HAP-1 (cell line): Measurements from ENCODE around the gene INS.
"Not testable (repeated sequence)": the region's sequence is repeated elsewhere in the genome, so short reads cannot be mapped to it uniquely, and the experiment has no call there.

Experiments
- DNase-seq, 2 experiments: peaks; one replicate each; pipeline ENCODE4 v3.0.0-alpha.2; 2016 to 2020; ENCODE audit warnings: low spot score in 2 of 2
- H3K27me3 ChIP-seq: fragments of 250-450 bp; sonication (Bioruptor Pico); 2 replicates; pipeline ENCODE4 v1.5.1; 2020; ENCODE audit warnings: low read depth, mild to moderate bottlenecking, moderate library complexity
- H3K36me3 ChIP-seq: fragments of 250-450 bp; sonication (Bioruptor Pico); replicated peaks from 2 replicates; pipeline ENCODE4 v1.5.1; 2020; ENCODE audit warnings: mild to moderate bottlenecking
- H3K4me1 ChIP-seq: fragments of 250-450 bp; sonication (Bioruptor Pico); 2 replicates; pipeline ENCODE4 v1.5.1; 2020; ENCODE audit warnings: mild to moderate bottlenecking
- H3K4me3 ChIP-seq: fragments of 250-450 bp; sonication (Bioruptor Pico); 2 replicates; pipeline ENCODE4 v1.5.1; 2020; ENCODE audit warnings: mild to moderate bottlenecking, moderate library complexity
- H3K9me3 ChIP-seq: fragments of 250-450 bp; sonication (Bioruptor Pico); 2 replicates; pipeline ENCODE4 v1.5.1; 2020; ENCODE audit warnings: mild to moderate bottlenecking, moderate library complexity
- in situ Hi-C: fragments of 300-500 bp; cut with MboI; formaldehyde crosslinking; loops from 3 replicates; pipeline ENCODE4 v1.14.3; 2020; ENCODE audit warnings: low sequenced_read_pairs, inconsistent platforms, mixed read lengths

INS gene

DNA sequence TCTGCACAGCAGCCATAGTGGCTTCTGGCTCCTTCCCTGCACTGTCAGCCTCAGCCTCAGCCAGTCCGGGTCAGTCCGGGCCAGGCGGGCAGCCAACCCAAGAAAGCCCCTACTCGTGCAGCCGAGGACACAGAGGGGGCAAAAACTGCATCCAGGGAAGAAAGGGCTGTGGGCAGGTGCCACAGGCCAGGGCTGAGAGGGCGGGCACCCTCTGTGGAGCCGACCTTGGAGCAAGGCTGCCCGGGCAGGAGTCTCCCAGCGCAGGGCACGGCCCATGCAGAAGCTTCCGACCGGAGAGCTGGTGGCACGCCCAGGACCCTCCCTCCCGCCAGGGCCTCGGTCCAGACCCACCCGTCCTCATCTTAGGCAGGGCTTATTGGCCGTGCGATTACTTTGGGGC, 21.1 kb upstream of the INS start:
- Histone ChIP-seq H3K27me3 (peaks cover 13% of the 10 kb centered on the region), H3K36me3 (no peaks in the 10 kb centered on the region), H3K4me3 (no peak overlapping the region), H3K4me1 (no peaks in the 10 kb centered on the region), H3K9me3 (no peaks in the 10 kb centered on the region)
- in situ Hi-C loops: loop anchor here (25.0 kb wide), 1 partner anchor 705 kb away; the partner anchor contains the start of gene CDKN1C
- no peak for DNase-seq

DNA sequence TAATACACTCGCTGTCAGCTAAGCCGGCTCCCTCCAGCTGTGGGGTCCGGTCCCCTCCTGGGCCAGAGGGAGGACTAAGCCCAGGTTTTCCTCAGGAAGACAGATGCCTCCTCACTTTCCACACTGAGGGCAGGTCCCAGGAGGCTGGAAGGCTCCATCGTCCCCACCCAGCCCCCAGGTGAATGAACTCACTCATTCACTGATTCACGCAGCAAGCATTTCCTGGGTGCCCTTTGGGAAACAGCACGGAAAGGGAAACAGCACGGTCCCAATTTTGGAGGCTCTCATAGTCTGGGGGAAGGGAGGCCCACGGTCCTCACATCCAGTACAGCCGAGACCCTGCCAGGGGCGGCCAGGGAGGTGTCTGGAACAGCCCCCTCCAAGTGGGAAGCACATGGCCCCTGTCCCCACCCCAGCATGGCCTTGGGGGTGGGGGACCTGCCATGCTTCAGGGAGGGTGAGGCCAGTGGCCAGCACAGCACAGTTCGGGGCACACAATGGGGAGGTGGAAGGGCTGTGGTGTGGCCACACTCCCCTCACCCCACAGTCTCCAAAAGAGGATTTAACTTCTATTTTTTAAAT, 19.9 kb upstream of the INS start:
- no peaks in the 10 kb centered on the region for H3K36me3 ChIP-seq
- in situ Hi-C loops: loop anchor here (25.0 kb wide), 1 partner anchor 706 kb away; the partner anchor contains the start of gene CDKN1C

DNA sequence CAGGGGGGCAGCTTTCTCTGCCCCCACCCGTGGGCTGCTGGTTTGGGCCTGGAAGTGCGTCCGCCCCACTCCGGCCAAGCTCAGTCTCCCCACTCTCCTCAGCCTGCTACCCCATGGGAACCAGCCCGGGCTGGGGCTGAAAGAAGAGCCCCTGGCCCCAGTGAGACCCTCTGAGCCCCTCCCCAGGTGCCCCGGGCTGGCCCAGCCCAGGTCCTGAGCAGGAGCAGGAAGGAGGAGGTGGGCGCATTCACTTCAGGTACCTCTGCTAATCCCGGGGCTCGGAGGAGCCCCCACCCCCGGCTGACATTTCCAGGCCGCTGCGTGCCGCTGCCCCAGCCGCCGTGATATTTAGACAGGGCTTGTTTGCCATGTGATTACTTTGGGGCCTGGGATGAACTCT, 19.3 kb upstream of the INS start:
- H3K36me3 ChIP-seq: no peaks in the 10 kb centered on the region
- H3K4me1 ChIP-seq: no peaks in the 10 kb centered on the region
- in situ Hi-C loops: loop anchor here (25.0 kb wide), 1 partner anchor 707 kb away; the partner anchor contains the start of gene CDKN1C
- peaks cover 7% of the 10 kb centered on the region for H3K27me3 ChIP-seq
- H3K4me3 ChIP-seq: no peak overlapping the region
- no peak for DNase-seq
- no peaks in the 10 kb centered on the region for H3K9me3 ChIP-seq

More for the DNA sequence above, 19.9 kb upstream of the INS start:
- Histone ChIP-seq H3K4me1 (no peaks in the 10 kb centered on the region), H3K27me3 (peaks cover 12% of the 10 kb centered on the region), H3K4me3 (no peak overlapping the region), H3K9me3 (no peaks in the 10 kb centered on the region)
- no peak for DNase-seq

DNA sequence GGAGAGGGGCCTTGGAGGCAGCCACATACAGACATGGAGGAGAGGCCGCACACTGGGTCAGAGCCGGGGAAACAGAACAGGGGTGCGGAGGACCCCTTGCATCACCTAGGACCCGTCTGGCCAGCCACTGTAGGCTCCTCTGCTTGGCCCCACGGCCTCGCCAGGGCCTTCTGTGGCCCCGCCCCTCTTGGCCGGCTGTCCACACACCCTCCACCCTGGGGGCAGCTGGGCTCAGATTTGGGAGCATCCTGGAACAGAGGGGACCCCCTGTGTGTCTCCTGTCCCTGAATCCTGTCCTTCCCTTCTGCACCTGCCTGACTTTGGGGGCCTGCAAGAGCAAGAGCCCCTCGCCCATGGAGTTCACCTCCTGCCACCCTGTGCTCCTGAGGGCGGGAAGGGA, 18.5 kb upstream of the INS start:
- DNase-seq: no peak
- no peak overlapping the region for H3K4me3 ChIP-seq
- no peaks in the 10 kb centered on the region for H3K4me1 ChIP-seq
- in situ Hi-C loops: loop anchor here (25.0 kb wide), 1 partner anchor 708 kb away; the partner anchor contains the start of gene CDKN1C
- H3K36me3 ChIP-seq: no peaks in the 10 kb centered on the region
- no peaks in the 10 kb centered on the region for H3K9me3 ChIP-seq
- H3K27me3 ChIP-seq: peaks cover 3% of the 10 kb centered on the region; the same call in 1 of the 2 replicates

DNA sequence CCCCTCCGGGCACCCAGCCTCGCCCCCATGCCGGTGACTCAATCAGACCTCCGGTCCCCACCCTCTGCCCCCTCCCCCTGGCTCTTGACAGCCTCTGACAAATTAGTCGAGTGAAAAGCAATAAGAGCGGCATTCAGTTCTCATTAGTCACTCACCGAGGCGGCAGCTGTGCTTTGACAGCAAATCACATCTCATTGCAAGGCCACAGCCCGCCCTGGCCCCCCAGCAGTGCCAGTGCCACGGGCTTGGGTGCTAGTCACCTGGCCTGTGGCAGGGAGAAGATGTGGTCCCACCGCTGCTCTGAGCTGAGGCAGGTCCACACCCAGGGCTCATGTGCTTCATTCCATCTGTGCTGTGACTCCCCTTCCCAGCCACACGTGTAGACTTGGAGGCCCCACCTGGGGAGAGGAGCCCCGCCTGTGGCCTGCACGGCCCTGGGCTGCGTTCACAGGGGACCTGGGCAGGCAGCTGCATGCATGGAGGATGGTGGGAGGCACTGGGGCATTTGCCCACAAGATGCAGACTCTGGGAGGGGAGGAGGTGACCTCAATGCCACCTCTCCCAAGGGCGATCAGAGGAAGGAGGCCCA, 18.0 kb upstream of the INS start:
- Histone ChIP-seq H3K36me3 (no peaks in the 10 kb centered on the region), H3K9me3 (no peaks in the 10 kb centered on the region), H3K4me1 (no peaks in the 10 kb centered on the region), H3K4me3 (no peak overlapping the region), H3K27me3 (peaks cover 3% of the 10 kb centered on the region; the same call in 1 of the 2 replicates)
- in situ Hi-C loops: loop anchor here (25.0 kb wide), 1 partner anchor 708 kb away; the partner anchor contains the start of gene CDKN1C
- no peak for DNase-seq

DNA sequence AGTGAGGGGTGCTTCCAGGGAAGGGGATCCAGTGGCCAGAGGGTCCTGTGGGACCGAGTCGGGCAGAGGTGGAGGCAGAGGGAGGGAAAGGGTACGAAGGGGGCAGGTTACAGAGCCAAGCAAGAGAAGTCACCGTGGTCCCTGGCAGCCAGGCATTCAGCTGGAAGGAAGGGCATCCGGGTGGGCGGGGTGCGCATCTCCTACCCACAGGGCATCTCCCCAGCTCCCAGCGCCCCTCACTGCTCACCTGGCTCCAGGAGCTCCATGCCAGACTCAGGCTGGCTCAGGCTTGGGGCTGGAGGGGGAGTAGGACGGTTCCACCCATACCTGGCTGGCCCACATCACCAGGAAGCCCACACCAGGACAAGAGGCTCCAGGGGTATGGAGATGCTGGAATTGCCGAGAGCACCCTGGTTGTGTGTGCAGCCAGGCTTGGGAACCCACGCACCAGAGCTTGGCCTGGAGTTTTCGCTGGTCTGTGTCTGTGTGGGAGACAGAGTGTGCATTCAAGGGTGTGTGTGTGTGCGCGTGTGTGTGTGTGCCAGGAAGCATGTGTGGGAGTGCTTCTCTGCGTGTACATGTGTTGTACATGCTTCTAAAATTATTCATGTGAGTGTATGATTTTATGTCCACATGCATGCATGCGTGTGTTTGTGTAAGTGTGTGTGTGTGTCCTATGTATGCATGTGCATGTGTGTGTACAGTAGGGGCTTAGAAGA, 17.2 kb upstream of the INS start:
- not testable (repeated sequence) for H3K36me3 ChIP-seq, H3K4me1 ChIP-seq, H3K9me3 ChIP-seq, DNase-seq, H3K4me3 ChIP-seq, H3K27me3 ChIP-seq
- in situ Hi-C loops: loop anchor here (25.0 kb wide), 1 partner anchor 709 kb away; the partner anchor contains the start of gene CDKN1C

DNA sequence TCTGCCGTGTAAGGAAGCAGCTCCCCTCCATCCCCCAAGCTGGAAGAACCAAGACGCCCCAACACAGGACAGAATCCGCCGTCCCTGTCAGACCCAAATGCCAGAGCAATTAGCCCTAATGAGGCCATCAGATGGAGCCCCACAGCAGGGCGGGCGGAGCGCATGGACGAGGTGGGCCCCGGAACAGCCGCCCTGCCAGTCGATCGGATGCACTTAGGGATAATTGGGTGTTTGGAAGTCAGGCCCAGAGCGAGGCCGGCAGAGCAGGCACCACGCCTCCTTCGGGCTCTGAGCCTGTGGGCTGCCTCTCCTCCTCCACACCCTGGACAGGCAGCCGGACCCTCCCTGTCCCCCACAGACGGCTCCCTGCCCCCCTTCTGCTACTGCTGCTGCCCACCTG, 16.1 kb upstream of the INS start:
- Histone ChIP-seq H3K36me3 (no peaks in the 10 kb centered on the region), H3K4me1 (no peaks in the 10 kb centered on the region), H3K9me3 (no peaks in the 10 kb centered on the region), H3K4me3 (no peak overlapping the region), H3K27me3 (0 out of 2 replicates have a peak, but pooled peaks cover under 1% of the 10 kb centered on the region)
- DNase-seq: no peak
- in situ Hi-C loops: loop anchor here (25.0 kb wide), 1 partner anchor 710 kb away; the partner anchor contains the start of gene CDKN1C

DNA sequence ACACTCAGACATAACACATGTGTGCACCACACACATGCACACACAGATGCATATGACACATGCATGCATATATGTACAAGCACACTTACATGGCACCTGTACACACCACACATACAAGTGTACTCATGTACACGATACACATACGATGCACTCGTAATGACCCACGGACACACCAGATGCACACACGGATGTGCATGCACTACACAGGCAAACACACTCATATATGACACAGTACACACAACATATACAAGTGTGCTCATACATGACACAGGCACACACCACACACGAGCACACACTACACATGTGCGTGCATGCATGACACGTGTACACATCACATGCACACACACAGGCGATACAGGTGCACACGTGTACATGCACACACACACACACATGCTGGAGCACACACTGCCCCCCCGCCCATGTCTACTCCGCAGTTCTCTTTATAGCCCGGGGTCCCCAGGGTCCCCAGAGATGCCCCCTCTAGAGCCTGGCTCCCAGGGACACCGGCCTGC, 15.4 kb upstream of the INS start:
- 0 out of 2 replicates have a peak, but pooled peaks cover 2% of the 10 kb centered on the region for H3K27me3 ChIP-seq
- in situ Hi-C loops: loop anchor here (25.0 kb wide), 1 partner anchor 711 kb away; the partner anchor contains the start of gene CDKN1C
- H3K36me3 ChIP-seq: no peaks in the 10 kb centered on the region
- no peaks in the 10 kb centered on the region for H3K4me1 ChIP-seq
- H3K4me3 ChIP-seq: no peak overlapping the region
- no peaks in the 10 kb centered on the region for H3K9me3 ChIP-seq
- no peak for DNase-seq

DNA sequence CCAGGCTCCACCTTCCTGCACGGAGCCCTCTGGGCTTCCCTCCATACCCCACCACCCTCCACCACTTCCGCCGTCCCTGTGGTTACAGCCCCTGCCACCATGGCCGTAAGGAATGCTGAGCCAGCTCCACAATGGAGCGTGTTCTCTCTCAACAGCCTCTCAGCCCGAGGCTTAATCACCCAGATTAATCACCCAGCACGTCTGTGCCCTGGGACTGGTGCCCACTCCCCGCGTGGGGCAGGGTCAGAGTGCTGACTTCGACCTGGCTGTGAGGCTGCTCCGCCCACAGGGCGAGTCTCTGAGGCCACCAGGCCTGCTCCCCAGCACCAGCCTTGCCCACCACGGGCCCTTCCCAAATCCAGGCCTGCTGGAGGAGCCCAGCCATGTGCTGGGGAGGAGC, 14.7 kb upstream of the INS start:
- Histone ChIP-seq H3K9me3 (no peaks in the 10 kb centered on the region), H3K36me3 (no peaks in the 10 kb centered on the region), H3K4me1 (no peaks in the 10 kb centered on the region), H3K27me3 (0 out of 2 replicates have a peak, but pooled peaks cover 2% of the 10 kb centered on the region), H3K4me3 (no peak overlapping the region)
- no peak for DNase-seq
- in situ Hi-C loops: loop anchor here (25.0 kb wide), 1 partner anchor 712 kb away; the partner anchor contains the start of gene CDKN1C

DNA sequence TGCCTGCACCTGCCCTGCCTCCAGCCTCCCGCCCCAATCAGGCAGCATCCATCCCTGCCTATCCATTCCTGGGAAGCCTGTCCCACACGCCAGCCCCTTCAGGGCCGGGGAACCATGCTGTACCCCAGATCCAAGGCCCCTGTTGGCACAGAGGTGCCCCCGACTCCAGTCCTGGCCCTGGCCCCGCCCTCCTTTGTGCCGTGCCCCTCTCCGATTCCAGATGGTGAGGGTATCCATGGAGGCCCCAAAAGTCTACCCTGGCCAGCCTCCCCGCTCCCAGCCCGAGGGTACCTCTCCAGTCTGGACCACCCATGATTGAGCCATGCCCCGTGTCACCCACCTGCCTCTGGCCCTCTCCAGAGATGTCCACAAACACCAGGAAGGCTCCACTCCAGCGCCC, 13.4 kb upstream of the INS start:
- Histone ChIP-seq H3K9me3 (no peaks in the 10 kb centered on the region), H3K27me3 (0 out of 2 replicates have a peak, but pooled peaks cover 5% of the 10 kb centered on the region), H3K4me3 (no peak overlapping the region), H3K4me1 (no peaks in the 10 kb centered on the region), H3K36me3 (no peaks in the 10 kb centered on the region)
- no peak for DNase-seq
- in situ Hi-C loops: loop anchor here (25.0 kb wide), 1 partner anchor 312 kb away; the partner anchor contains the start of gene LSP1

DNA sequence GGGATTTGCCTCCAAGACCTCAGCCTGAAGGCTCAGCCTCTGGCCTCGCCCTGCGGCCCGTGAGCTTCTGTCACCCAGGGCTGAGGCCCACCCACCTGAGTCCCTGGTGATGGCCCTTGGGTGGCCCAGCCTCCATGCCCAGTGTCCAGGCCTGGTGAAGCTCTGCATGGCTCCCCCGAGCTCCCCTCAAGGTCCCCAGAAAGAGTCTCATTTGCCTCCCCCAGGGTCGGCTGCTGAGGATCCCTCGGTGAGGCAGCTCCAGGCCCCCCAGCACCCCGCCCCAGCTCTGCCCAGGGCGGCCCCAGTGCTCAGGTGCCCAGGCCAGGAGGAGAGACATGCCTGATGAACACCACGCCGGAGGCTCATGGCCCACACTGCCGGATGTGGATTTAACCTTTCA, 12.8 kb upstream of the INS start:
- no peak overlapping the region for H3K4me3 ChIP-seq
- no peaks in the 10 kb centered on the region for H3K4me1 ChIP-seq
- no peak for DNase-seq
- 0 out of 2 replicates have a peak, but pooled peaks cover 5% of the 10 kb centered on the region for H3K27me3 ChIP-seq
- no peaks in the 10 kb centered on the region for H3K36me3 ChIP-seq
- H3K9me3 ChIP-seq: no peaks in the 10 kb centered on the region
- in situ Hi-C loops: loop anchor here (25.0 kb wide), 1 partner anchor 311 kb away; the partner anchor contains the start of gene LSP1

DNA sequence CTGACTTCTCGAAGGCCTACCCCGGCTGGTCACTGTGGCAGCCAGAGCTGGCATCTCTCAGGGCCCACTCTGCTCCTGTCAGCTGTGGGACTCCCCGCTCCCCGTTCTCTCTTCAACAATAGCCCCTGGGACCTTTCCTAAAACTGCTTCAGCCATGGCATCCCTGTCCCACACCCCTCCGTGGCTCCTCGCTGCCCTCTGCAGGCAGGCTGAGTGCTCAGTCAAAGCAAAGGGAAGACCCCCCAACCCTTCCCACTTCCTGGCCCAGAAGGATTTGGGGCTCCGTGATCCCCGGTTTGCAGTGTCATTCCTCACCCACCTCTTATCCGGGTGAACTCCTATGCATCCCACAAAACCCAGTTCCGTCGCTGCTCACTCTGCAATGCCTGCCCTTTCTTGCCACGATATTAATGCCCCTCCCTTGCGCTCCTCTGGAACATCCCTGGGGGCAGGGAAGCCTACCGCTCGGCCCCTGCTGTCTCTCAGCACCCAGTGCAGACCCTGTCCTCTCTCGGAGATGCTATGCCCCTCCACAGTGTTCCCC, 12.2 kb upstream of the INS start:
- 0 out of 2 replicates have a peak, but pooled peaks cover 5% of the 10 kb centered on the region for H3K27me3 ChIP-seq
- in situ Hi-C loops: loop anchor here (25.0 kb wide), 1 partner anchor 311 kb away; the partner anchor contains the start of gene LSP1

DNA sequence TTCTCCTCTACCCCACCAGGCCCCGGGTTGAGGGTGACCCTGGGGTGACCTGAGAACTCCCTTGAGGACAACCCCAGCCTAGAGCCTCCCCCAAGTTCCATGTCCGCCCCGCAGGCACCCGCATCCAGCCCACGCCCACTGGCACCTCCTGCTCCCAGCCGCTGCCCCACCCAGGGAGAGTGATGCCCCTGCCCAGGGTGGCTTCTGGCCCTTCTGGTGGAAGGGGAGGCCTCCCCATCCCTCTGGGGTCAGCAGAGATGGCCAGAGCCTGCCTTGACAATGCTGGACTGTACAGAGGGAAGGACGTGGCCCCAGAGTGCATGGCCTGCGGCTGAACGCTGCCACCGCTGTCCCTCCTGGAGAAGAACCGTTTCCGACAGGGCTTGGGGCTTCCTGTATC, 11.7 kb upstream of the INS start:
- in situ Hi-C loops: loop anchor here (25.0 kb wide), 1 partner anchor 310 kb away; the partner anchor contains the start of gene LSP1
- H3K27me3 ChIP-seq: 0 out of 2 replicates have a peak, but pooled peaks cover 5% of the 10 kb centered on the region
- no peaks in the 10 kb centered on the region for H3K36me3 ChIP-seq
- no peaks in the 10 kb centered on the region for H3K4me1 ChIP-seq
- DNase-seq: no peak
- H3K4me3 ChIP-seq: no peak overlapping the region
- no peaks in the 10 kb centered on the region for H3K9me3 ChIP-seq

More for the DNA sequence above, 12.2 kb upstream of the INS start:
- Histone ChIP-seq H3K4me3 (no peak overlapping the region), H3K36me3 (no peaks in the 10 kb centered on the region), H3K9me3 (no peaks in the 10 kb centered on the region), H3K4me1 (no peaks in the 10 kb centered on the region)
- DNase-seq: peak in 1 of 2 experiments; percentile 39
